ENCODE data around the gene PIP4P1. TPM values are rescaled to one million over a fixed set of nuclear protein-coding genes. Genes with fewer than 3 reads are reported as not detected.

Gene PIP4P1
- total RNA-seq, 1 donor from 2014 or later: 19.5 TPM

DNA sequence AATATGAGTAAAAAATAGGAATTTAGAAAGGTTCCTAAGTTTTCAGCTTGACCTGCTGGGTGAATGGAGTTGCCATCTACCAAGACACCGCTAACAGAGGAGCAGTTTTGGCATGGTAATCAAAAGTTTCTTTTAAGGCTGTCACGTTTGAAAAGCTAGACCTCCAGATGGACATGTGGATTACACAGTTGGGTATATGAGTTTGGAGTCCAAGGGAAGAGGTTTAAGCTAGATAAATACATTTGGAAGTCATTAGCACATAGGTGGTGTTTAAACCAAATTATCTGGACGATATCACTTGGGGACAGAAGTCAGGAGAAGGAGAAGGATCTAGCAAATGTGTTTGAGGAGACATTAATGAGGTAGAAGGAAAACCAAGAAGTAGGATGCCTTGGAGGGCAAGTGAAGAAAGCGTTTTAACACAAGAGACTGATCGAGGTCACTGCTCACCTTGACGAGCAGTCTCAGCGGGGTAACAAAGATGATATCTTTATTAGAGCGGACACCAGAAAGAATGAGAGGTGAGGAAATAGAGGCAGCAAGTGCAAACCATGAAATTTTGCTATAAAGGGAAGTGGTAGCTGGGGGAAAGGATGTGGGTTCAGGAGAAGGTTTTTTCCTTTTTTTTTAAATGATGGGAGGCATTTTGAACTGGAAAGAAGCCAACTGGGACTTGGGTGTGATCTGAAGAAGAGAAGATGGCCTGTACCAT is 25.6 kb upstream of the PIP4P1 start:
- H3K4me1 Mint-ChIP-seq (ENCODE audit: low read depth, unreplicated experiment): peaks cover 14% of the 10 kb centered on the region
- FAIRE-seq (no peak), DNase-seq (ENCODE audit: low read depth) (no peak)
- Histone ChIP-seq H2AFZ (ENCODE audit: low read depth, low read length) (no peak overlapping the region), H4K20me1 (ENCODE audit: insufficient read depth, low read length) (no peaks in the 10 kb centered on the region), H3K27me3 (ENCODE audit: insufficient read depth, low read length) (peaks cover 6% of the 10 kb centered on the region), H3K79me2 (ENCODE audit: insufficient read depth, low read length) (no peaks in the 10 kb centered on the region), H3K9ac (ENCODE audit: low read length) (no peak overlapping the region), H3K9me3 (ENCODE audit: insufficient read depth, low read depth, low read length) (no peaks in the 10 kb centered on the region), H3K27ac (ENCODE audit: low read depth, low read length) (no peak overlapping the region), H3K36me3 (ENCODE audit: insufficient read depth, low read length) (no peaks in the 10 kb centered on the region), H3K4me2 (ENCODE audit: low read length) (no peak overlapping the region), H3K4me3 (ENCODE audit: insufficient read depth, low read depth, low read length) (no peak overlapping the region), H3K4me1 (ENCODE audit: insufficient read depth, low read length) (no peaks in the 10 kb centered on the region)
- no peak overlapping the region for H3K4me3 Mint-ChIP-seq (ENCODE audit: unreplicated experiment)
- no peaks in the 10 kb centered on the region for H3K9me3 Mint-ChIP-seq (ENCODE audit: unreplicated experiment)
- no peak overlapping the region for H3K27ac Mint-ChIP-seq (ENCODE audit: unreplicated experiment)
- H3K36me3 Mint-ChIP-seq (ENCODE audit: low read depth, unreplicated experiment): no peaks in the 10 kb centered on the region
- H3K27me3 Mint-ChIP-seq (ENCODE audit: low read depth, unreplicated experiment): no peaks in the 10 kb centered on the region
- TF ChIP-seq, protein P1, sequence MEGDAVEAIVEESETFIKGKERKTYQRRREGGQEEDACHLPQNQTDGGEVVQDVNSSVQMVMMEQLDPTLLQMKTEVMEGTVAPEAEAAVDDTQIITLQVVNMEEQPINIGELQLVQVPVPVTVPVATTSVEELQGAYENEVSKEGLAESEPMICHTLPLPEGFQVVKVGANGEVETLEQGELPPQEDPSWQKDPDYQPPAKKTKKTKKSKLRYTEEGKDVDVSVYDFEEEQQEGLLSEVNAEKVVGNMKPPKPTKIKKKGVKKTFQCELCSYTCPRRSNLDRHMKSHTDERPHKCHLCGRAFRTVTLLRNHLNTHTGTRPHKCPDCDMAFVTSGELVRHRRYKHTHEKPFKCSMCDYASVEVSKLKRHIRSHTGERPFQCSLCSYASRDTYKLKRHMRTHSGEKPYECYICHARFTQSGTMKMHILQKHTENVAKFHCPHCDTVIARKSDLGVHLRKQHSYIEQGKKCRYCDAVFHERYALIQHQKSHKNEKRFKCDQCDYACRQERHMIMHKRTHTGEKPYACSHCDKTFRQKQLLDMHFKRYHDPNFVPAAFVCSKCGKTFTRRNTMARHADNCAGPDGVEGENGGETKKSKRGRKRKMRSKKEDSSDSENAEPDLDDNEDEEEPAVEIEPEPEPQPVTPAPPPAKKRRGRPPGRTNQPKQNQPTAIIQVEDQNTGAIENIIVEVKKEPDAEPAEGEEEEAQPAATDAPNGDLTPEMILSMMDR (IDR thresholded peaks at IDR 0.05; ENCODE audit: insufficient read depth, low read depth, low read length): no peak
- no peak for TF ChIP-seq EZH2 (IDR thresholded peaks at IDR 0.05; ENCODE audit: insufficient read depth, low read length)

DNA sequence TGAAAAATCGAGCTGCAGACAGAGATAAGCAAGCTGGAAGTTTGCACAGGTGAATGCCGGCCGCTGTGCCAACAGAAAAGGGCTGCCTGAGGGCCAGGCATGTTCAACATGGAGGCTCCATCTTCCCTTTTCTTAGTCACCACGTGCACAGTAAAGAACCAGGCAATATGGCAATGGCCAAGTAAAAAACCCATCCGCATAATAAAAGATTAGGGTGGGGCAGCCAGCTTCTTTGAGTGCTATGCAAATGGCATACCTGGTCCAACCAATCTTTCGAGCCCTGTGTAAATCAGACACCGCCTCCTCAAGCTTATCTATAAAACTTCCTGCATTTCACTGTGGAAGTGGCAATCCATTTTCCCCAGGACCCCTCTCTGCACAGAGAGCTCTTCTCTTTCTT is 24.7 kb upstream of the PIP4P1 start:
- no peak overlapping the region for H3K4me3 ChIP-seq (ENCODE audit: insufficient read depth, low read depth, low read length)
- H3K27me3 ChIP-seq (ENCODE audit: insufficient read depth, low read length): peaks cover 6% of the 10 kb centered on the region
- no peaks in the 10 kb centered on the region for H4K20me1 ChIP-seq (ENCODE audit: insufficient read depth, low read length)
- H3K9me3 ChIP-seq (ENCODE audit: insufficient read depth, low read depth, low read length): no peaks in the 10 kb centered on the region
- H3K4me1 ChIP-seq (ENCODE audit: insufficient read depth, low read length): no peaks in the 10 kb centered on the region
- no peak overlapping the region for H3K27ac Mint-ChIP-seq (ENCODE audit: unreplicated experiment)
- peaks cover 11% of the 10 kb centered on the region for H3K4me1 Mint-ChIP-seq (ENCODE audit: low read depth, unreplicated experiment)
- no peaks in the 10 kb centered on the region for H3K27me3 Mint-ChIP-seq (ENCODE audit: low read depth, unreplicated experiment)
- no peaks in the 10 kb centered on the region for H3K79me2 ChIP-seq (ENCODE audit: insufficient read depth, low read length)
- no peak overlapping the region for H3K4me3 Mint-ChIP-seq (ENCODE audit: unreplicated experiment)
- TF ChIP-seq EZH2 (IDR thresholded peaks at IDR 0.05; ENCODE audit: insufficient read depth, low read length): no peak
- TF ChIP-seq, protein P1 (IDR thresholded peaks at IDR 0.05; ENCODE audit: insufficient read depth, low read depth, low read length): no peak
- no peak overlapping the region for H3K9ac ChIP-seq (ENCODE audit: low read length)
- FAIRE-seq (no peak), DNase-seq (ENCODE audit: low read depth) (no peak)
- H3K36me3 Mint-ChIP-seq (ENCODE audit: low read depth, unreplicated experiment): no peaks in the 10 kb centered on the region
- H3K27ac ChIP-seq (ENCODE audit: low read depth, low read length): no peak overlapping the region
- H3K36me3 ChIP-seq (ENCODE audit: insufficient read depth, low read length): no peaks in the 10 kb centered on the region
- no peaks in the 10 kb centered on the region for H3K9me3 Mint-ChIP-seq (ENCODE audit: unreplicated experiment)
- no peak overlapping the region for H3K4me2 ChIP-seq (ENCODE audit: low read length)
- no peak overlapping the region for H2AFZ ChIP-seq (ENCODE audit: low read depth, low read length)

- peaks cover 3% of the 10 kb centered on the region for H3K4me1 ChIP-seq (ENCODE audit: insufficient read depth, low read length)
- Mint-ChIP-seq H3K27me3 (ENCODE audit: low read depth, unreplicated experiment) (no peaks in the 10 kb centered on the region), H3K9me3 (ENCODE audit: unreplicated experiment) (no peaks in the 10 kb centered on the region), H3K4me3 (ENCODE audit: unreplicated experiment) (no peak overlapping the region), H3K27ac (ENCODE audit: unreplicated experiment) (no peak overlapping the region), H3K4me1 (ENCODE audit: low read depth, unreplicated experiment) (peaks cover 3% of the 10 kb centered on the region), H3K36me3 (ENCODE audit: low read depth, unreplicated experiment) (no peaks in the 10 kb centered on the region)
- no peak overlapping the region for H3K4me3 ChIP-seq (ENCODE audit: insufficient read depth, low read depth, low read length)
- H3K4me2 ChIP-seq (ENCODE audit: low read length): no peak overlapping the region
- no peak for FAIRE-seq
- TF ChIP-seq, protein P1 (IDR thresholded peaks at IDR 0.05; ENCODE audit: insufficient read depth, low read depth, low read length): no peak
- TF ChIP-seq EZH2 (IDR thresholded peaks at IDR 0.05; ENCODE audit: insufficient read depth, low read length): no peak
- no peak for DNase-seq (ENCODE audit: low read depth)
- peaks cover 6% of the 10 kb centered on the region for H3K27me3 ChIP-seq (ENCODE audit: insufficient read depth, low read length)
- H4K20me1 ChIP-seq (ENCODE audit: insufficient read depth, low read length): peaks cover 2% of the 10 kb centered on the region
- no peaks in the 10 kb centered on the region for H3K79me2 ChIP-seq (ENCODE audit: insufficient read depth, low read length)
- H3K27ac ChIP-seq (ENCODE audit: low read depth, low read length): no peak overlapping the region
- H3K9me3 ChIP-seq (ENCODE audit: insufficient read depth, low read depth, low read length): no peaks in the 10 kb centered on the region
- H3K36me3 ChIP-seq (ENCODE audit: insufficient read depth, low read length): peaks cover 1% of the 10 kb centered on the region
- no peak overlapping the region for H3K9ac ChIP-seq (ENCODE audit: low read length)
- H2AFZ ChIP-seq (ENCODE audit: low read depth, low read length): no peak overlapping the region
Measured at GRCh38 chr14:20482382-20482781, 21.1 kb upstream of the PIP4P1 start.
